HCT116 (cell line): ENCODE measurements around the gene CAPNS1. TPM values are rescaled to one million over a fixed set of nuclear protein-coding genes. Genes with fewer than 3 reads are reported as not detected.
"Not testable (repeated sequence)": the region's sequence is repeated elsewhere in the genome, so short reads cannot be mapped to it uniquely, and the experiment has no call there.

Experiments used
- ATAC-seq: fragments of 200-7000 bp; cut with Tn5 transposase; 2 replicates; pipeline ENCODE4 v1.9.1; 2020; ENCODE audit warnings: mild to moderate bottlenecking, moderate library complexity
- BruUV-seq: library from RNA; stranded (reverse); fragments of 400-500 nt; replicated peaks from 2 replicates; lab custom pipeline; 2021; lab: Mats Ljungman, UMichigan
- CTCF ChIA-PET: fragments of 300-600 bp; sonication (Branson Sonifier 250); formaldehyde crosslinking; loops from one replicate; lab custom pipeline; 2021; ENCODE audit warnings: antibody characterized with exemption; lab: Charles Lee
- POLR2A ChIA-PET: fragments of 300-600, 350-600 bp; sonication (Branson Sonifier 250); formaldehyde crosslinking; loops from one replicate; lab custom pipeline; 2021; ENCODE audit warnings: antibody characterized with exemption; lab: Charles Lee
- RAD21 ChIA-PET, 2 experiments: fragments of 300-600 bp; sonication (Branson Sonifier 250); formaldehyde crosslinking; loops; one replicate each; lab custom pipeline; 2023; ENCODE audit warnings: low total read pairs in 2 of 2; ENCODE audit not compliant: uncharacterized antibody in 2 of 2, unreplicated experiment in 2 of 2, low non-redundant PET in 1 of 2; lab: Charles Lee
- DNase-seq: peaks from one replicate; pipeline ENCODE4 v3.0.0-alpha.2; 2010; ENCODE audit warnings: low read depth, low spot score
- H2AFZ ChIP-seq: fragments of 200-600 bp; shearing (Covaris generic), sonication (generic); 2 replicates; pipeline ENCODE4 v1.6.1; 2017; ENCODE audit warnings: low read depth, mixed run types, mixed read lengths, antibody characterized with exemption, low read length; ENCODE audit not compliant: poor library complexity, severe bottlenecking
- H3K27ac ChIP-seq: 2 replicates; pipeline ENCODE4 v1.5.1; 2012; ENCODE audit warnings: low read depth, low read length
- H3K27me3 ChIP-seq: fragments of 200-600 bp; sonication (generic); 2 replicates; pipeline ENCODE4 v1.6.1; 2016; ENCODE audit warnings: mixed run types, low read length, mixed read lengths; ENCODE audit not compliant: insufficient read depth
- H3K36me3 ChIP-seq, 2 experiments: fragments of 200-500 bp in 1 of 2; fragments of 200-600 bp in 1 of 2; sonication (Bioruptor generic) in 1 of 2; sonication (generic) in 1 of 2; 2 replicates each; pipeline versions ENCODE4 v1.5.1 to v1.6.1; 2014 to 2016; ENCODE audit warnings: low read length in 2 of 2, inconsistent platforms in 1 of 2, mixed read lengths in 1 of 2, mixed run types in 1 of 2; ENCODE audit not compliant: insufficient read depth in 2 of 2, control insufficient read depth in 1 of 2
- H3K4me1 ChIP-seq, 2 experiments: fragments of 200-600 bp in 1 of 2; sonication (generic) in 1 of 2; 2 replicates each; pipeline versions ENCODE4 v1.5.1 to v1.6.1; 2012 to 2017; ENCODE audit warnings: low read length in 2 of 2, inconsistent platforms in 1 of 2, mild to moderate bottlenecking in 1 of 2, mixed read lengths in 1 of 2, mixed run types in 1 of 2, moderate library complexity in 1 of 2; ENCODE audit not compliant: insufficient read depth in 2 of 2, control insufficient read depth in 1 of 2
- H3K4me2 ChIP-seq: fragments of 200-600 bp; sonication (generic); 2 replicates; pipeline ENCODE4 v1.6.1; 2017; ENCODE audit warnings: mixed run types, low read length, mixed read lengths
- H3K4me3 ChIP-seq, 2 experiments: fragments of 200-600 bp in 1 of 2; sonication (generic) in 1 of 2; replicated peaks in 1 of 2; 2 replicates each; pipeline ENCODE4 v1.5.1; 2011 to 2016; ENCODE audit warnings: low read length in 2 of 2, control low read depth in 1 of 2, low read depth in 1 of 2, mild to moderate bottlenecking in 1 of 2, mixed read lengths in 1 of 2, mixed run types in 1 of 2
- H3K79me2 ChIP-seq: fragments of 200-600 bp; sonication (generic); 2 replicates; pipeline ENCODE4 v1.6.1; 2017; ENCODE audit warnings: mild to moderate bottlenecking, mixed run types, low read length, moderate library complexity, mixed read lengths; ENCODE audit not compliant: insufficient read depth
- H3K9ac ChIP-seq: fragments of 200-600 bp; sonication (generic); 2 replicates; pipeline ENCODE4 v1.6.1; 2016; ENCODE audit warnings: low read length, mixed read lengths
- H3K9me2 ChIP-seq: fragments of 200-600 bp; sonication (generic), shearing (Covaris generic); 2 replicates; pipeline ENCODE4 v1.6.1; 2017; ENCODE audit warnings: mixed run types, mild to moderate bottlenecking, moderate library complexity; ENCODE audit not compliant: insufficient read depth
- H3K9me3 ChIP-seq, 2 experiments: fragments of 200-500 bp in 1 of 2; fragments of 200-600 bp in 1 of 2; sonication (Bioruptor generic) in 1 of 2; sonication (generic) in 1 of 2; 2 replicates each; pipeline ENCODE4 v1.6.1; 2014 to 2017; ENCODE audit warnings: low read length in 2 of 2, mixed read lengths in 2 of 2, inconsistent platforms in 1 of 2, low read depth in 1 of 2, mild to moderate bottlenecking in 1 of 2, mixed run types in 1 of 2, moderate library complexity in 1 of 2; ENCODE audit not compliant: control insufficient read depth in 1 of 2, insufficient read depth in 1 of 2
- H4K20me1 ChIP-seq: fragments of 200-600 bp; sonication (generic), shearing (Covaris generic); 2 replicates; pipeline ENCODE4 v1.6.1; 2017; ENCODE audit warnings: mixed run types, mild to moderate bottlenecking, moderate library complexity; ENCODE audit not compliant: insufficient read depth
- CEBPB ChIP-seq: IDR thresholded peaks from 2 replicates; pipeline ENCODE4 v1.6.1; 2012; ENCODE audit warnings: low read depth
- CTCF ChIP-seq, 3 experiments: fragments of 200-600 bp in 1 of 3; sonication (generic) in 1 of 3; IDR thresholded peaks in 2 of 3; conservative IDR thresholded peaks in 1 of 3; 2 replicates each; pipeline ENCODE4 v1.5.1; 2012 to 2017; ENCODE audit warnings: low read depth in 2 of 3, low read length in 2 of 3, antibody characterized with exemption in 1 of 3, borderline replicate concordance in 1 of 3, control low read depth in 1 of 3, mild to moderate bottlenecking in 1 of 3, mixed read lengths in 1 of 3, mixed run types in 1 of 3, moderate library complexity in 1 of 3; ENCODE audit not compliant: insufficient read depth in 1 of 3
- ELF1 ChIP-seq: IDR thresholded peaks from 2 replicates; pipeline ENCODE4 v1.6.1; 2012; ENCODE audit warnings: low read depth, borderline replicate concordance
- EZH2 ChIP-seq: fragments of 200-600 bp; sonication (generic); IDR thresholded peaks from 2 replicates; pipeline ENCODE4 v1.6.1; 2017; ENCODE audit warnings: antibody characterized with exemption, mixed run types
- EZH2phosphoT487 ChIP-seq: fragments of 200-600 bp; IDR thresholded peaks from 2 replicates; pipeline ENCODE4 v1.6.1; 2018; ENCODE audit warnings: antibody characterized with exemption, borderline replicate concordance
- POLR2AphosphoS5 ChIP-seq: IDR thresholded peaks from 2 replicates; pipeline ENCODE4 v1.6.1; 2011; ENCODE audit warnings: mild to moderate bottlenecking, low read depth, low read length, moderate library complexity
- SP1 ChIP-seq: IDR thresholded peaks from 2 replicates; pipeline ENCODE4 v1.6.1; 2012; ENCODE audit warnings: low read depth
- TCF7L2 ChIP-seq: IDR thresholded peaks from 2 replicates; pipeline ENCODE4 v1.7.0; 2011; ENCODE audit warnings: borderline replicate concordance, inconsistent platforms; ENCODE audit not compliant: insufficient read depth, insufficient read length; ENCODE audit errors: extremely low read depth
- YY1 ChIP-seq: IDR thresholded peaks from 2 replicates; pipeline ENCODE4 v1.6.1; 2011; ENCODE audit warnings: low read length, low read depth, moderate library complexity, mild to moderate bottlenecking; ENCODE audit not compliant: insufficient replicate concordance; ENCODE audit errors: extremely low read depth
- ZNF274 ChIP-seq: fragments of 200-500 bp; sonication (Bioruptor generic); IDR thresholded peaks from 2 replicates; pipeline ENCODE4 v1.6.1; 2014; ENCODE audit warnings: mild to moderate bottlenecking, low read depth, low read length, inconsistent platforms
- intact Hi-C: fragments of 100-400 bp; cut with micrococcal nuclease; formaldehyde crosslinking; loops from 2 replicates; pipeline ENCODE4 v1.10.0; 2022
- total RNA-seq: library from RNA; stranded (reverse); gene quantifications from one replicate; pipeline ENCODE4 v1.2.1, GENCODE V29; 2021; ENCODE audit not compliant: unreplicated experiment

Gene CAPNS1
- total RNA-seq, 1 experiment from 2014 or later = 621 TPM

DNA sequence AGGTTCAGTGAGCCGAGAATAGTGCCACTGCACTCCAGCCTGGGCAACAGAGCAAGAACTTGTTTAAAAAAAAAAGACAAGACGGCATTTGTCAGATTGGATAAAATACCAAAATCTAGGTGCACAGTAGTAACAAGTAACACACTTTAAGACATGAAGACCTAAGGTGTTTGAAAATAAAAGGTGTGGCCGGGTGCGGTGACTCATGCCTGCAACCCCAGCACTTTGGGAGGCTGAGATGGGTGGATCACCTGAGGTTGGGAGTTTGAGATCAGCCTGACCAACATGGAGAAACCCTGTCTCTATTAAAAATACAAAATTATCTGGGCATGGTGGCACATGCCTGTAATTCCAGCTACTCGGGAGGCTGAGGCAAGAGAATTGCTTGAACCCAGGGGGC lies 46.9 kb downstream of the CAPNS1 start:
- CTCF ChIA-PET, H3K27ac ChIP-seq, H3K9ac ChIP-seq, H3K36me3 ChIP-seq, RAD21 ChIA-PET, H2AFZ ChIP-seq, H3K27me3 ChIP-seq, H3K9me2 ChIP-seq, DNase-seq, ATAC-seq, BruUV-seq, H4K20me1 ChIP-seq, H3K79me2 ChIP-seq, POLR2A ChIA-PET, H3K9me3 ChIP-seq, H3K4me3 ChIP-seq, intact Hi-C loops: not testable (repeated sequence)
- H3K4me1 ChIP-seq = peaks cover 15 to 39% of the 10 kb centered on the region in 2 experiments
- peak overlapping the region; percentile 26 for H3K4me2 ChIP-seq

DNA sequence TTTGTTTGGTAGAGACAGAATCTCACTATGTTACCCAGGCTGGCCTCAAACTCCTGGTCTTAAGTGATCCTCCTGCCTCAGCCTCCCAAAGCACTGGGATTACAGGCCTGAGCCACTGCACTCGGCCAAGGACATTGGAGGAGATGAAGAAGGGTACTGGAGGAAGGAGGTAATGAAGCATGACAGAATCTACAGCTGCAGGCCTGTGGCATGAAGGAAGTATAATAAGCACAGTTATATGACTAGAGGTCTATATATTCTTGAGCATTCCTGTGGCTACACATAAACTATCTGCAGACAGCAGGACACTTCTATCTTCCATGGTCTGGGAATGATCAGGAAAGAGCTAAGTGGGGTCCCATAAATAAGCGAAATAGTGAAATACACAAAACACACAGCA lies 56.4 kb downstream of the CAPNS1 start:
- Histone ChIP-seq H3K27ac (no peak overlapping the region), H3K4me2 (no peak overlapping the region; the same call in 1 of the 2 replicates), H2AFZ (no peak overlapping the region), H3K36me3 (no peaks in the 10 kb centered on the region), H4K20me1 (no peaks in the 10 kb centered on the region), H3K4me3 (no peak overlapping the region), H3K4me1 (peaks cover 0 to 10% of the 10 kb centered on the region in 2 experiments; a peak in 2 of 4 replicates), H3K9ac (no peak overlapping the region), H3K9me2 (no peaks in the 10 kb centered on the region), H3K27me3 (no peaks in the 10 kb centered on the region), H3K9me3 (no peaks in the 10 kb centered on the region), H3K79me2 (no peaks in the 10 kb centered on the region)
- ATAC-seq (no peak), DNase-seq (no peak)
- ChIA-PET POLR2A (no interaction called here), CTCF (no interaction called here), RAD21 (no interaction called here)
- no peak for TF ChIP-seq POLR2AphosphoS5
- no peak for TF ChIP-seq ELF1
- no peak for TF ChIP-seq EZH2phosphoT487
- no TSS peak for BruUV-seq
- intact Hi-C loops = no loop called here

- Histone ChIP-seq H3K9ac (no peak overlapping the region), H3K4me3 (no peak overlapping the region), H3K36me3 (no peaks in the 10 kb centered on the region), H3K9me2 (no peaks in the 10 kb centered on the region), H4K20me1 (no peaks in the 10 kb centered on the region), H3K4me2 (no peak overlapping the region), H3K27ac (no peak overlapping the region), H3K9me3 (no peaks in the 10 kb centered on the region), H3K4me1 (peaks cover 0 to 10% of the 10 kb centered on the region in 2 experiments; a peak in 2 of 4 replicates), H3K27me3 (no peaks in the 10 kb centered on the region), H3K79me2 (no peaks in the 10 kb centered on the region), H2AFZ (no peak overlapping the region)
- ATAC-seq = no peak
- RAD21 ChIA-PET = no interaction called here
- POLR2A ChIA-PET = interaction anchor here (1.6 kb wide), 1 partner anchor 10 kb away, joined by 3 read pairs; no protein-coding TSS in a partner anchor
- CTCF ChIA-PET = no interaction called here
- DNase-seq = no peak
- BruUV-seq = no TSS peak
- intact Hi-C loops = no loop called here
- no peak for TF ChIP-seq CTCF (IDR thresholded peaks at IDR 0.05 in 2 of 3, conservative IDR thresholded peaks at IDR 0.05 in 1 of 3; ENCODE audit: borderline replicate concordance in 1 of 3, insufficient read depth in 1 of 3, low read depth in 2 of 3, low read length in 2 of 3)
- TF ChIP-seq EZH2 = no peak
- no peak for TF ChIP-seq TCF7L2
- TF ChIP-seq ZNF274 = no peak
- TF ChIP-seq SP1 = no peak
- TF ChIP-seq YY1 = no peak
- no peak for TF ChIP-seq CEBPB
Measured at GRCh38 chr19:36198119-36198518, 58.3 kb downstream of the CAPNS1 start.
